Tibial nerve (tissue), 3 donors: ENCODE data around the gene SDHAF2.

Source experiments
- POLR2A ChIP-seq, 2 donors: fragments of 450-650 bp; IDR thresholded peaks; one replicate each; pipeline ENCODE4 v1.6.1; 2017; ENCODE audit warnings: antibody characterized with exemption in 2 of 2, mild to moderate bottlenecking in 2 of 2, moderate library complexity in 2 of 2
- TF ChIP-seq, protein P1 (sequence below), 5 experiments: fragments of 200-600 bp in 3 of 5; fragments of 450-650 bp in 2 of 5; sonication (generic) in 3 of 5; IDR thresholded peaks; one replicate each; pipeline ENCODE4 v1.5.1; 2016 to 2019; ENCODE audit warnings: antibody characterized with exemption in 5 of 5, mild to moderate bottlenecking in 3 of 5, moderate library complexity in 2 of 5

DNA sequence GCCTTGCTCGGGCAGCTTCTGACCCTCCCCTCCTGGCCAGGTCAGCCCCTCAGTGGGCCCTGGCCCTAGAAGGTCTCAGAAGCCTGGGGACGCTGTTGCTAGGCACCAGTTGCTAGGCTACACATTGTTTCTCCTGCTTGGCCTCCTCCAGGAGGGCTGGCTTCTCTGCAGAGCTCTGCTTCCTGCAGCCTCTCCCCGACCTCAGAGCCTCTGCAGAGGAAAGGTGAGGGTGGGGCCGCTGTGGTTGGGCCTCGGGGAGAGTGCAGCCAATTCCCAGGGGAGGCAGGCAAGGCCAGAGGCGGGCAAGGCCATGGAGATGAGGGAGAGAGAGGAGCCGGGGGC is 51.0 kb downstream of the SDHAF2 start:
- no peak for TF ChIP-seq POLR2A (IDR thresholded peaks at IDR 0.05)
- TF ChIP-seq, protein P1, sequence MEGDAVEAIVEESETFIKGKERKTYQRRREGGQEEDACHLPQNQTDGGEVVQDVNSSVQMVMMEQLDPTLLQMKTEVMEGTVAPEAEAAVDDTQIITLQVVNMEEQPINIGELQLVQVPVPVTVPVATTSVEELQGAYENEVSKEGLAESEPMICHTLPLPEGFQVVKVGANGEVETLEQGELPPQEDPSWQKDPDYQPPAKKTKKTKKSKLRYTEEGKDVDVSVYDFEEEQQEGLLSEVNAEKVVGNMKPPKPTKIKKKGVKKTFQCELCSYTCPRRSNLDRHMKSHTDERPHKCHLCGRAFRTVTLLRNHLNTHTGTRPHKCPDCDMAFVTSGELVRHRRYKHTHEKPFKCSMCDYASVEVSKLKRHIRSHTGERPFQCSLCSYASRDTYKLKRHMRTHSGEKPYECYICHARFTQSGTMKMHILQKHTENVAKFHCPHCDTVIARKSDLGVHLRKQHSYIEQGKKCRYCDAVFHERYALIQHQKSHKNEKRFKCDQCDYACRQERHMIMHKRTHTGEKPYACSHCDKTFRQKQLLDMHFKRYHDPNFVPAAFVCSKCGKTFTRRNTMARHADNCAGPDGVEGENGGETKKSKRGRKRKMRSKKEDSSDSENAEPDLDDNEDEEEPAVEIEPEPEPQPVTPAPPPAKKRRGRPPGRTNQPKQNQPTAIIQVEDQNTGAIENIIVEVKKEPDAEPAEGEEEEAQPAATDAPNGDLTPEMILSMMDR (IDR thresholded peaks at IDR 0.05) = no peak
